Measurements from ENCODE around the gene WIPF2.

DNA sequence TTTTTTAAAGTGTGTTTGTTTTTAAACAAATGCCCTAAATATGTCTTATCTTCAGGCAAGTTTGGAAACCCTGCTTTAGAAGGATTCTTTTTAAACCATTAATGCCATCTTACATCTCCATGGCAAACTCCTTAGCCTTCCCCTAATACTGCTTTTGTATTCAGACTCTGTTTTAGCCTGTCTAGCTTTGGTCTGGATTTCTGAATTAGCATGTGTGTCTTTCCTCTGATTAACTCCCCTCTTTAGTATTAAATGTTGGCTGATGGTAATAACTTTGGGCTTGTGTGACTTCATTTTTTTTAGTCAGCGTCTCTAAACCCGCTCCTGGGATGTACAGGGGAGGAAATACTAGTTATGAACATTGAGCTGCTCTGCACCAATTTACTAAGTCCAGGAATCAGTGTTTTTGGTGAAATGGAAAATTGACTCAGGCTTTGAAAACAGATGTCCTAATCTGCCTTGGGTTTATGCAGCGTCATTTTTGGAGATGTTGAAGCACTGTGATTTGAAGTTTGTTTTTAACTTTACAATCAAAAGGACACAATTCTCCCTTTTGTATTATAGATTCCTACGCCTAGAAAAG, 22.2 kb downstream of the WIPF2 start:
- TF ChIP-seq, protein P1, sequence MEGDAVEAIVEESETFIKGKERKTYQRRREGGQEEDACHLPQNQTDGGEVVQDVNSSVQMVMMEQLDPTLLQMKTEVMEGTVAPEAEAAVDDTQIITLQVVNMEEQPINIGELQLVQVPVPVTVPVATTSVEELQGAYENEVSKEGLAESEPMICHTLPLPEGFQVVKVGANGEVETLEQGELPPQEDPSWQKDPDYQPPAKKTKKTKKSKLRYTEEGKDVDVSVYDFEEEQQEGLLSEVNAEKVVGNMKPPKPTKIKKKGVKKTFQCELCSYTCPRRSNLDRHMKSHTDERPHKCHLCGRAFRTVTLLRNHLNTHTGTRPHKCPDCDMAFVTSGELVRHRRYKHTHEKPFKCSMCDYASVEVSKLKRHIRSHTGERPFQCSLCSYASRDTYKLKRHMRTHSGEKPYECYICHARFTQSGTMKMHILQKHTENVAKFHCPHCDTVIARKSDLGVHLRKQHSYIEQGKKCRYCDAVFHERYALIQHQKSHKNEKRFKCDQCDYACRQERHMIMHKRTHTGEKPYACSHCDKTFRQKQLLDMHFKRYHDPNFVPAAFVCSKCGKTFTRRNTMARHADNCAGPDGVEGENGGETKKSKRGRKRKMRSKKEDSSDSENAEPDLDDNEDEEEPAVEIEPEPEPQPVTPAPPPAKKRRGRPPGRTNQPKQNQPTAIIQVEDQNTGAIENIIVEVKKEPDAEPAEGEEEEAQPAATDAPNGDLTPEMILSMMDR (conservative IDR thresholded peaks at IDR 0.05; ENCODE audit: low read depth in 2 of 2) = no peak
- TF ChIP-seq POLR2AphosphoS5 (IDR thresholded peaks at IDR 0.05; ENCODE audit: low read depth) (no peak), EZH2phosphoT487 (IDR thresholded peaks at IDR 0.05; ENCODE audit: unreplicated experiment) (no peak), EZH2 (IDR thresholded peaks at IDR 0.05; ENCODE audit: low read depth, unreplicated experiment) (no peak), CREB1 (CRISPR knock-in tag; IDR thresholded peaks at IDR 0.05; ENCODE audit: low read depth) (no peak), ZNF331 (CRISPR knock-in tag; IDR thresholded peaks at IDR 0.05; ENCODE audit: low read depth) (no peak), ZNF114 (CRISPR knock-in tag; IDR thresholded peaks at IDR 0.05) (no peak), JUNB (IDR thresholded peaks at IDR 0.05; ENCODE audit: unreplicated experiment) (no peak), STAT1 (IDR thresholded peaks at IDR 0.05; ENCODE audit: unreplicated experiment) (no peak), NANOG (IDR thresholded peaks at IDR 0.05; ENCODE audit: borderline replicate concordance) (no peak)
- TF ChIP-seq, protein P2, sequence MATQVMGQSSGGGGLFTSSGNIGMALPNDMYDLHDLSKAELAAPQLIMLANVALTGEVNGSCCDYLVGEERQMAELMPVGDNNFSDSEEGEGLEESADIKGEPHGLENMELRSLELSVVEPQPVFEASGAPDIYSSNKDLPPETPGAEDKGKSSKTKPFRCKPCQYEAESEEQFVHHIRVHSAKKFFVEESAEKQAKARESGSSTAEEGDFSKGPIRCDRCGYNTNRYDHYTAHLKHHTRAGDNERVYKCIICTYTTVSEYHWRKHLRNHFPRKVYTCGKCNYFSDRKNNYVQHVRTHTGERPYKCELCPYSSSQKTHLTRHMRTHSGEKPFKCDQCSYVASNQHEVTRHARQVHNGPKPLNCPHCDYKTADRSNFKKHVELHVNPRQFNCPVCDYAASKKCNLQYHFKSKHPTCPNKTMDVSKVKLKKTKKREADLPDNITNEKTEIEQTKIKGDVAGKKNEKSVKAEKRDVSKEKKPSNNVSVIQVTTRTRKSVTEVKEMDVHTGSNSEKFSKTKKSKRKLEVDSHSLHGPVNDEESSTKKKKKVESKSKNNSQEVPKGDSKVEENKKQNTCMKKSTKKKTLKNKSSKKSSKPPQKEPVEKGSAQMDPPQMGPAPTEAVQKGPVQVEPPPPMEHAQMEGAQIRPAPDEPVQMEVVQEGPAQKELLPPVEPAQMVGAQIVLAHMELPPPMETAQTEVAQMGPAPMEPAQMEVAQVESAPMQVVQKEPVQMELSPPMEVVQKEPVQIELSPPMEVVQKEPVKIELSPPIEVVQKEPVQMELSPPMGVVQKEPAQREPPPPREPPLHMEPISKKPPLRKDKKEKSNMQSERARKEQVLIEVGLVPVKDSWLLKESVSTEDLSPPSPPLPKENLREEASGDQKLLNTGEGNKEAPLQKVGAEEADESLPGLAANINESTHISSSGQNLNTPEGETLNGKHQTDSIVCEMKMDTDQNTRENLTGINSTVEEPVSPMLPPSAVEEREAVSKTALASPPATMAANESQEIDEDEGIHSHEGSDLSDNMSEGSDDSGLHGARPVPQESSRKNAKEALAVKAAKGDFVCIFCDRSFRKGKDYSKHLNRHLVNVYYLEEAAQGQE (IDR thresholded peaks at IDR 0.05; ENCODE audit: unreplicated experiment) = no peak
- TF ChIP-seq, protein P3, sequence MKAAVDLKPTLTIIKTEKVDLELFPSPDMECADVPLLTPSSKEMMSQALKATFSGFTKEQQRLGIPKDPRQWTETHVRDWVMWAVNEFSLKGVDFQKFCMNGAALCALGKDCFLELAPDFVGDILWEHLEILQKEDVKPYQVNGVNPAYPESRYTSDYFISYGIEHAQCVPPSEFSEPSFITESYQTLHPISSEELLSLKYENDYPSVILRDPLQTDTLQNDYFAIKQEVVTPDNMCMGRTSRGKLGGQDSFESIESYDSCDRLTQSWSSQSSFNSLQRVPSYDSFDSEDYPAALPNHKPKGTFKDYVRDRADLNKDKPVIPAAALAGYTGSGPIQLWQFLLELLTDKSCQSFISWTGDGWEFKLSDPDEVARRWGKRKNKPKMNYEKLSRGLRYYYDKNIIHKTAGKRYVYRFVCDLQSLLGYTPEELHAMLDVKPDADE (IDR thresholded peaks at IDR 0.05) = no peak
- TF ChIP-seq, protein P4, sequence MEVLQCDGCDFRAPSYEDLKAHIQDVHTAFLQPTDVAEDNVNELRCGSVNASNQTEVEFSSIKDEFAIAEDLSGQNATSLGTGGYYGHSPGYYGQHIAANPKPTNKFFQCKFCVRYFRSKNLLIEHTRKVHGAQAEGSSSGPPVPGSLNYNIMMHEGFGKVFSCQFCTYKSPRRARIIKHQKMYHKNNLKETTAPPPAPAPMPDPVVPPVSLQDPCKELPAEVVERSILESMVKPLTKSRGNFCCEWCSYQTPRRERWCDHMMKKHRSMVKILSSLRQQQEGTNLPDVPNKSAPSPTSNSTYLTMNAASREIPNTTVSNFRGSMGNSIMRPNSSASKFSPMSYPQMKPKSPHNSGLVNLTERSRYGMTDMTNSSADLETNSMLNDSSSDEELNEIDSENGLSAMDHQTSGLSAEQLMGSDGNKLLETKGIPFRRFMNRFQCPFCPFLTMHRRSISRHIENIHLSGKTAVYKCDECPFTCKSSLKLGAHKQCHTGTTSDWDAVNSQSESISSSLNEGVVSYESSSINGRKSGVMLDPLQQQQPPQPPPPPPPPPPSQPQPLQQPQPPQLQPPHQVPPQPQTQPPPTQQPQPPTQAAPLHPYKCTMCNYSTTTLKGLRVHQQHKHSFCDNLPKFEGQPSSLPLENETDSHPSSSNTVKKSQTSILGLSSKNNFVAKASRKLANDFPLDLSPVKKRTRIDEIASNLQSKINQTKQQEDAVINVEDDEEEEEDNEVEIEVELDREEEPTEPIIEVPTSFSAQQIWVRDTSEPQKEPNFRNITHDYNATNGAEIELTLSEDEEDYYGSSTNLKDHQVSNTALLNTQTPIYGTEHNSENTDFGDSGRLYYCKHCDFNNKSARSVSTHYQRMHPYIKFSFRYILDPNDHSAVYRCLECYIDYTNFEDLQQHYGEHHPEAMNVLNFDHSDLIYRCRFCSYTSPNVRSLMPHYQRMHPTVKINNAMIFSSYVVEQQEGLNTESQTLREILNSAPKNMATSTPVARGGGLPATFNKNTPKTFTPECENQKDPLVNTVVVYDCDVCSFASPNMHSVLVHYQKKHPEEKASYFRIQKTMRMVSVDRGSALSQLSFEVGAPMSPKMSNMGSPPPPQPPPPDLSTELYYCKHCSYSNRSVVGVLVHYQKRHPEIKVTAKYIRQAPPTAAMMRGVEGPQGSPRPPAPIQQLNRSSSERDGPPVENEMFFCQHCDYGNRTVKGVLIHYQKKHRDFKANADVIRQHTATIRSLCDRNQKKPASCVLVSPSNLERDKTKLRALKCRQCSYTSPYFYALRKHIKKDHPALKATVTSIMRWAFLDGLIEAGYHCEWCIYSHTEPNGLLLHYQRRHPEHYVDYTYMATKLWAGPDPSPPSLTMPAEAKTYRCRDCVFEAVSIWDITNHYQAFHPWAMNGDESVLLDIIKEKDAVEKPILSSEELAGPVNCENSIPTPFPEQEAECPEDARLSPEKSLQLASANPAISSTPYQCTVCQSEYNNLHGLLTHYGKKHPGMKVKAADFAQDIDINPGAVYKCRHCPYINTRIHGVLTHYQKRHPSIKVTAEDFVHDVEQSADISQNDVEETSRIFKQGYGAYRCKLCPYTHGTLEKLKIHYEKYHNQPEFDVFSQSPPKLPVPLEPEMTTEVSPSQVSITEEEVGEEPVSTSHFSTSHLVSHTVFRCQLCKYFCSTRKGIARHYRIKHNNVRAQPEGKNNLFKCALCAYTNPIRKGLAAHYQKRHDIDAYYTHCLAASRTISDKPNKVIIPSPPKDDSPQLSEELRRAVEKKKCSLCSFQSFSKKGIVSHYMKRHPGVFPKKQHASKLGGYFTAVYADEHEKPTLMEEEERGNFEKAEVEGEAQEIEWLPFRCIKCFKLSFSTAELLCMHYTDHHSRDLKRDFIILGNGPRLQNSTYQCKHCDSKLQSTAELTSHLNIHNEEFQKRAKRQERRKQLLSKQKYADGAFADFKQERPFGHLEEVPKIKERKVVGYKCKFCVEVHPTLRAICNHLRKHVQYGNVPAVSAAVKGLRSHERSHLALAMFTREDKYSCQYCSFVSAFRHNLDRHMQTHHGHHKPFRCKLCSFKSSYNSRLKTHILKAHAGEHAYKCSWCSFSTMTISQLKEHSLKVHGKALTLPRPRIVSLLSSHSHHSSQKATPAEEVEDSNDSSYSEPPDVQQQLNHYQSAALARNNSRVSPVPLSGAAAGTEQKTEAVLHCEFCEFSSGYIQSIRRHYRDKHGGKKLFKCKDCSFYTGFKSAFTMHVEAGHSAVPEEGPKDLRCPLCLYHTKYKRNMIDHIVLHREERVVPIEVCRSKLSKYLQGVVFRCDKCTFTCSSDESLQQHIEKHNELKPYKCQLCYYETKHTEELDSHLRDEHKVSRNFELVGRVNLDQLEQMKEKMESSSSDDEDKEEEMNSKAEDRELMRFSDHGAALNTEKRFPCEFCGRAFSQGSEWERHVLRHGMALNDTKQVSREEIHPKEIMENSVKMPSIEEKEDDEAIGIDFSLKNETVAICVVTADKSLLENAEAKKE (CRISPR knock-in tag; IDR thresholded peaks at IDR 0.05) = no peak
